ENCODE results near the gene LSMEM2.

Gene LSMEM2

DNA sequence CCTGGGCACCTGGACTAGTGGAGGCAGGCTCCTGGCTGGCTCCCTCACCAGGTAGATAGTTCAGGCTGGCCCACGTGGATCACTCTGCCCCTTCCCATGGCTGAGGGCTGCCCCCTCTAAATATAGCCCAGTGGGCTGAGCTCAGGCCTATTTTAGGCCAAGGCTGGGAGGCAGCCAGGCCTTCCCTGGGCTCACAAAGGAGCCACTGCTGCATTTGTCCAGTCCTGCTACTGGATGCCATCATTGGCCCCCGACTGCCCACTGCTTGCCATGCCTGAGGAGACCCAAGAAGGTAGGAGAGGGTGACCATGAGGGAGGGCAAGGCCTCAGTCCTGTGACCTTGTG lies at the start of gene LSMEM2:
Gene LSMEM2, plus strand, starts transcription at position 208 of the 345 bp plus-strand sequence. Its CDS starts 27 bp downstream, at position 235.
- TF ChIP-seq, protein P1, sequence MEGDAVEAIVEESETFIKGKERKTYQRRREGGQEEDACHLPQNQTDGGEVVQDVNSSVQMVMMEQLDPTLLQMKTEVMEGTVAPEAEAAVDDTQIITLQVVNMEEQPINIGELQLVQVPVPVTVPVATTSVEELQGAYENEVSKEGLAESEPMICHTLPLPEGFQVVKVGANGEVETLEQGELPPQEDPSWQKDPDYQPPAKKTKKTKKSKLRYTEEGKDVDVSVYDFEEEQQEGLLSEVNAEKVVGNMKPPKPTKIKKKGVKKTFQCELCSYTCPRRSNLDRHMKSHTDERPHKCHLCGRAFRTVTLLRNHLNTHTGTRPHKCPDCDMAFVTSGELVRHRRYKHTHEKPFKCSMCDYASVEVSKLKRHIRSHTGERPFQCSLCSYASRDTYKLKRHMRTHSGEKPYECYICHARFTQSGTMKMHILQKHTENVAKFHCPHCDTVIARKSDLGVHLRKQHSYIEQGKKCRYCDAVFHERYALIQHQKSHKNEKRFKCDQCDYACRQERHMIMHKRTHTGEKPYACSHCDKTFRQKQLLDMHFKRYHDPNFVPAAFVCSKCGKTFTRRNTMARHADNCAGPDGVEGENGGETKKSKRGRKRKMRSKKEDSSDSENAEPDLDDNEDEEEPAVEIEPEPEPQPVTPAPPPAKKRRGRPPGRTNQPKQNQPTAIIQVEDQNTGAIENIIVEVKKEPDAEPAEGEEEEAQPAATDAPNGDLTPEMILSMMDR (IDR thresholded peaks at IDR 0.05; ENCODE audit: unreplicated experiment in 3 of 3), result no peak
- no peak within 1 kb of the TSS for H3K4me3 Mint-ChIP-seq
- peaks cover 18% of the 10 kb centered on the region for H3K27me3 Mint-ChIP-seq (ENCODE audit: low read depth)
- peaks cover 16% of the 10 kb centered on the region for H3K4me1 Mint-ChIP-seq
- peaks cover 3% of the 10 kb centered on the region for H3K36me3 Mint-ChIP-seq (ENCODE audit: low read depth)
- H3K27ac Mint-ChIP-seq, result peak within 1 kb of the TSS in 2 of 3 experiments; percentile 13 to 30
- no peaks in the 10 kb centered on the region for H3K9me3 Mint-ChIP-seq

DNA sequence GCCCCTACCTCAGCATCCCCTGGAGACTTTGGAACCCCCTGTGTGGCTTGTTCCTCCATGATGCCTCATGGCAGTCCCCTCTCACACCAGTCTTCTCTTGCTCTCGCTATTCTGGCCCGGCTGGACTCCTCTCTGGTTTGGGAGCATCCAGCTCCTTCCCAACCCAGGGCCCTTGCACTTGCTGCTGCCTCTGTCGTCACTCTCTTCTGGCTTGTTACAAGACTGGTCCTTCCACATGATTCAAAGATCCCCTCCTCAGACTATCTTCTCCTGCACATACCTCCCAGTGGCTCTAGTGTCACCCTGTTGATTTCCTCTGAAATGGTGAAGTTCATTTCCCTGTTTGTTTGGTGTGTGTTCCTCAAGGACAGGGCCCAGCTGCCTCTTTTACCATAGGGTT lies 49.4 kb upstream of the LSMEM2 start:
- TF ChIP-seq, protein P1 (IDR thresholded peaks at IDR 0.05; ENCODE audit: unreplicated experiment in 3 of 3), result no peak
- Mint-ChIP-seq H3K9me3 (no peaks in the 10 kb centered on the region), H3K4me1 (peaks cover 34% of the 10 kb centered on the region), H3K27ac (peak overlapping the region; percentile 63 to 76 (median 65)), H3K27me3 (ENCODE audit: low read depth) (peaks cover 4% of the 10 kb centered on the region), H3K36me3 (ENCODE audit: low read depth) (no peaks in the 10 kb centered on the region), H3K4me3 (peak overlapping the region; percentile 72 to 82 (median 74))

DNA sequence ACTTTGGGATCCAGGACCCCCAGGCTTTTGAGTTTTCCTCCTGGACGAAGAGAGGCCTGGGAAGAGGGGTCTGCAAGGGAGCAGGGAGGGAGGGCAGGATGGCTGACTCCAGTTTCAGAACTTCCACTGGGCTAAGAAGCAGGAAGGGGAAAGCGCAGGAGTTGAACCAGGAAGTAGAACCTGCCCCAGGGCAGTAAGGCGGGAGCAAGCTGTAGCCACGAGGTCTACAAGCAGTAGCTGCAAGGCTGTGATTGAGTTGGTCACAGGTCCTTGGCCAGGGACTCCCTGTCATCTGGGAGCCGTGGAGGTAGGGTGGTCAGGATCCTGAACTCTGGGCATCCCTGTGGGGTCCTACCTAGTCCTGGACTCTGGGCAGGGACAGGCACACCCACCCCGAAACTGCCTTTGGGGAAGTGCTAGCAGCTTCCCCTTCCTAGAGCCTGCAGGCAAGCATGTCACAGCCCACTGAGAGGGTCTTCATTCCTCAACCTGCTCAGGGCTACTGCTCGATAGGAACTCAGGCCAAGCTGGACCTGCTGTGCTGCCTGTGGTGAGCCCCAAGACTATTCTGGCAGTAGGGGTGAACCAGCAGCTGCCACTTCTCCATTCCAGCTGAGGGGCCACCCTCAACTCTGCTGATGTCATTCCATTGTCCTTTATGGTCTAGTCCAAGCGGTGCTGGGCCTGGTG lies 48.6 kb upstream of the LSMEM2 start:
- Mint-ChIP-seq H3K27me3 (ENCODE audit: low read depth) (peaks cover 2% of the 10 kb centered on the region), H3K4me1 (peaks cover 34% of the 10 kb centered on the region), H3K27ac (no peak overlapping the region), H3K36me3 (ENCODE audit: low read depth) (no peaks in the 10 kb centered on the region), H3K4me3 (peak overlapping the region in 1 of 3 experiments; percentile 11), H3K9me3 (no peaks in the 10 kb centered on the region)
- TF ChIP-seq, protein P1 (IDR thresholded peaks at IDR 0.05; ENCODE audit: unreplicated experiment in 3 of 3), result no peak

DNA sequence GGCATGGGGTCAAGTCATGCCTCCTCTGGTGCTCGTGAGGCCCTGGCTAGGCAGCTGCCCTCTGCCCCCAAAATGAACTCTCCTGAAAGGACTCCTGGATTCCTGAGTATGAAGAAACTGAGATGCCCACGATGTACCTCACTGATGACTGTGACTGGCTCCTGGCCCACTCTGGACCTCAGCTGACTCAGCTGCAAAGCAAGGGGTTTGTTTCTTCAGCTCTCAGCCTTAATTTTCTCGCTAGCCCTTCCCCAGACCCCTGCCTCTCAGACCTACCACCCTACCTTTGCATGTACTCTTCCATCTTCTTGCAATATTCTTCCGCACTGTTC lies 48.1 kb upstream of the LSMEM2 start:
- H3K4me3 Mint-ChIP-seq, result peak overlapping the region in 1 of 3 experiments; percentile 11
- no peaks in the 10 kb centered on the region for H3K36me3 Mint-ChIP-seq (ENCODE audit: low read depth)
- H3K27ac Mint-ChIP-seq, result peak overlapping the region in 1 of 3 experiments; percentile 4
- H3K9me3 Mint-ChIP-seq, result no peaks in the 10 kb centered on the region
- H3K27me3 Mint-ChIP-seq (ENCODE audit: low read depth), result no peaks in the 10 kb centered on the region
- peaks cover 37% of the 10 kb centered on the region for H3K4me1 Mint-ChIP-seq
- TF ChIP-seq, protein P1 (IDR thresholded peaks at IDR 0.05; ENCODE audit: unreplicated experiment in 3 of 3), result no peak

DNA sequence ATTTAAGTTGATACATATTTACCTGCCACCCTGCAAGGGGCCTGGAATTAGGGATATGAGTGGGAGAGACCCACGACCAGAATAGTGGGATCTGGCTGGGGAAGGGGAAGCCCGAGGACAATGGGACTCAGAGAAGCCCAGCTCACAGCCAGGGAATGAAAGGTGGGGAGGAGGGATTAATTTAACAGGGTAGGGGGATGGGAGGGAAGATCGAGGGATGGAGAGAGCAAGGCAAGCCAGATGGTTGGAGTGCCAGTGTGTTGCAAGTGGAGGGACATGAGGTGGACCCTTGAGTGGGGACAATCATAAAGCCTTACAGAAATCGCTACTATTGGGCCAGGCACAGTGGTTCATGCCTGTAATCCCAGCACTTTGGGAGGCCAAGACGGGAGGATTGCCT lies 47.3 kb upstream of the LSMEM2 start:
- Mint-ChIP-seq H3K36me3 (ENCODE audit: low read depth) (no peaks in the 10 kb centered on the region), H3K27me3 (ENCODE audit: low read depth) (no peaks in the 10 kb centered on the region), H3K4me3 (no peak overlapping the region), H3K27ac (no peak overlapping the region), H3K9me3 (no peaks in the 10 kb centered on the region), H3K4me1 (peaks cover 33% of the 10 kb centered on the region)
- TF ChIP-seq, protein P1 (IDR thresholded peaks at IDR 0.05; ENCODE audit: unreplicated experiment in 3 of 3), result no peak

DNA sequence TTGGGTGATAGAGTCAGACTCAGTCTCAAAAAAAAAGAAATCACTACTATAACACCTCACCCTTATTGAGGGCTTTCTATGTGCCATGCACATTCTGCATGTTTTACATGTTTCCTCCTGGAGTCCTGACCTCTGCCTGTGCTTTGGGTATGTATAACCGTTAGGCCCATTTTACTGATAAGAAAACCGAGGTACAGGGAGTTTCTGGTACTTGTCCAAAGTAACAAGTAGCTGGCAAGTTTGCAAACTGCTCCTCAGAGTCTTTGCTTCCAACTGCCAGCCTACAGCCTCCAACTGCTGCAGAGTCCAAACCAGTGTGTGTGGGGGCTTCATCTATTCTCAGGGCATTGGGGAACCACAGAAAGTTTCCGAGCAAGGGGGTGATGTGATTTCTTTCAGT lies 46.6 kb upstream of the LSMEM2 start:
- Mint-ChIP-seq H3K4me1 (peaks cover 33% of the 10 kb centered on the region), H3K36me3 (ENCODE audit: low read depth) (no peaks in the 10 kb centered on the region), H3K27ac (peak overlapping the region in 1 of 3 experiments; percentile 85), H3K9me3 (no peaks in the 10 kb centered on the region), H3K4me3 (peak overlapping the region in 1 of 3 experiments; percentile 79), H3K27me3 (ENCODE audit: low read depth) (no peaks in the 10 kb centered on the region)
- TF ChIP-seq, protein P1 (IDR thresholded peaks at IDR 0.05; ENCODE audit: unreplicated experiment in 3 of 3), result no peak

Data from nephron (organoid).